HEK293T (cell line): ENCODE results near the gene RNF103.

Experiments
- CTCF ChIA-PET: fragments of 350-600 bp; formaldehyde crosslinking; extraction: SDS; loops from one replicate; lab custom pipeline; 2021; ENCODE audit warnings: antibody characterized with exemption, inconsistent platforms; lab: Yijun Ruan, JAX
- POLR2A ChIA-PET: fragments of 350-600 bp; formaldehyde crosslinking; extraction: SDS; loops from one replicate; lab custom pipeline; 2020; ENCODE audit warnings: antibody characterized with exemption, inconsistent platforms; lab: Yijun Ruan, JAX
- DNase-seq: peaks from one replicate; pipeline ENCODE4 v3.0.0; 2012; ENCODE audit warnings: mixed read lengths; ENCODE audit errors: extremely low spot score
- ARNT ChIP-seq: fragments of 450-650 bp; IDR thresholded peaks from 2 replicates; pipeline ENCODE4 v1.6.1; 2017; ENCODE audit warnings: mild to moderate bottlenecking
- BHLHE40 ChIP-seq: fragments of 450-650 bp; IDR thresholded peaks from 2 replicates; pipeline ENCODE4 v1.6.1; 2016; ENCODE audit warnings: mild to moderate bottlenecking, moderate library complexity, borderline replicate concordance
- CTBP1 ChIP-seq: fragments of 450-650 bp; IDR thresholded peaks from 2 replicates; pipeline ENCODE4 v1.6.1; 2016; ENCODE audit warnings: borderline replicate concordance
- ELF4 ChIP-seq: fragments of 450-650 bp; IDR thresholded peaks from 2 replicates; pipeline ENCODE4 v1.6.1; 2017; ENCODE audit warnings: antibody characterized with exemption
- FOXA1 ChIP-seq: fragments of 450-650 bp; IDR thresholded peaks from 2 replicates; pipeline ENCODE4 v1.6.1; 2016; ENCODE audit warnings: mild to moderate bottlenecking
- FOXK2 ChIP-seq: fragments of 450-650 bp; IDR thresholded peaks from 2 replicates; pipeline ENCODE4 v1.6.1; 2016; ENCODE audit warnings: mild to moderate bottlenecking
- FOXM1 ChIP-seq: fragments of 450-650 bp; IDR thresholded peaks from 2 replicates; pipeline ENCODE4 v1.6.1; 2017; ENCODE audit warnings: mild to moderate bottlenecking, borderline replicate concordance
- HDGF ChIP-seq: fragments of 450-650 bp; IDR thresholded peaks from 2 replicates; pipeline ENCODE4 v1.6.1; 2017; ENCODE audit warnings: antibody characterized with exemption, borderline replicate concordance
- L3MBTL2 ChIP-seq: fragments of 450-650 bp; conservative IDR thresholded peaks from 2 replicates; pipeline ENCODE4 v1.6.1; 2016; ENCODE audit warnings: mild to moderate bottlenecking
- LEF1 ChIP-seq: fragments of 450-650 bp; IDR thresholded peaks from 2 replicates; pipeline ENCODE4 v1.6.1; 2017; ENCODE audit warnings: mild to moderate bottlenecking, borderline replicate concordance
- NFRKB ChIP-seq: fragments of 450-650 bp; IDR thresholded peaks from 2 replicates; pipeline ENCODE4 v1.6.1; 2016; ENCODE audit warnings: mild to moderate bottlenecking, moderate library complexity
- PKNOX1 ChIP-seq: fragments of 450-650 bp; IDR thresholded peaks from 2 replicates; pipeline ENCODE4 v1.6.1; 2016
- SP1 ChIP-seq: fragments of 450-650 bp; IDR thresholded peaks from 2 replicates; pipeline ENCODE4 v1.6.1; 2017
- SUZ12 ChIP-seq: fragments of 450-650 bp; IDR thresholded peaks from 2 replicates; pipeline ENCODE4 v1.6.1; 2016; ENCODE audit warnings: mild to moderate bottlenecking
- TARDBP ChIP-seq: fragments of 450-650 bp; IDR thresholded peaks from 2 replicates; pipeline ENCODE4 v1.6.1; 2016
- ZNF384 ChIP-seq: fragments of 450-650 bp; IDR thresholded peaks from 2 replicates; pipeline ENCODE4 v1.6.1; 2016

RNF103 gene

DNA sequence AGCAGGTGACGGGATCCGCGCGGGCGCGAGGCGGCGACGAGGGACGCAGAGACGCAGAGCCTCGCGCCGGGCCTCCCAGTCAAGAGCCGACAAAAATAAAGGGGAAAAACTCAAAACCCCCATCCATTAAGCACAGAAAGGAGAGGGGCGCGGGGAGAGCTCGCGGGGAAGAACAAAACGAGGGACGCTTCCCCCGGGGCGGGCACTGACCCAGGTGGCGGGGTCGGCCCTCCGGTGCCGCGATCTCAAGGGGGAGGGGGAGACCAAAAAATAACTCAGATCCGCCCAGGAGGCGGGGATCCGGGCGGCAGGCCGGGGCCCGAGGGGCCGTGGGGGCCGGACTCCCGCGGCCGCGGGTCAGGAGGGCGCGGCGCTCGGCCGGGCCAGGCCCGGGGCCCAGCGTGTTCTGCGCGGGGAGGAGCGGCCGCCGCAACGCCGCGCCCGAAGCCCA lies 597 bp downstream of the RNF103 start:
- peak; percentile 33 for DNase-seq
- POLR2A ChIA-PET = interaction anchor here (0.9 kb wide), 1 partner anchor 61 kb away, joined by 3 read pairs; no protein-coding TSS in a partner anchor
- CTCF ChIA-PET = no interaction called here
- TF ChIP-seq FOXA1 (no peak), FOXM1 (no peak)

DNA sequence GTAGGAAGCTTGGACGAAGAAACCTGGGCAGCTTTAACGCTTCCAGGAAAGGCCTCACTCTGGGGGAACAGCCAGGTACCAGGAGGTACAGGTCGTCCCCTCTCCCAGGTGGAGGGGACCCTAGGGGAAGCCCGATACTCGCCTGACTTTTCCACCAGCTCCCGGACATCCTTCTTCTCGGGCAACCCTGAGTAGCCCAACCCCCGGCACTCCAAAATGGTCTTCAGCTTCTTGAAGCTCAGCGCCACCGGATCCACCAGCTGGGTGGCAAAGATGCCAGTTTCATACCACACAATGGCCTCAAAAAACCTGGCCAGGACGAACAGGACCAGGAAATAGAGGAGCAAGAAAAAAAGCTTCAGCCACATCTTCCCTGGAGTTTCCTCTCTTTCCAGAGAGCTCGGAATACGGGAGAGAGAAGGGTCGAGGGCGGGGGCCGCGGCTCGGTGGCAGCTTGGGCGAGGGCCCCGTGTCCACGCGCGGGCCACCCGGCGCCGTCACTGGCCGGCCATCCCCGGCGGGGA lies 1.1 kb downstream of the RNF103 start:
- peak; percentile 12 for DNase-seq
- ChIA-PET POLR2A (interaction anchor here (0.7 to 0.9 kb wide), 2 partner anchors 9 to 60 kb away, joined by 3 read pairs; no protein-coding TSS in a partner anchor), CTCF (no interaction called here)
- TF ChIP-seq ZNF384 = no peak
- no peak for TF ChIP-seq L3MBTL2
- TF ChIP-seq FOXK2 = no peak

DNA sequence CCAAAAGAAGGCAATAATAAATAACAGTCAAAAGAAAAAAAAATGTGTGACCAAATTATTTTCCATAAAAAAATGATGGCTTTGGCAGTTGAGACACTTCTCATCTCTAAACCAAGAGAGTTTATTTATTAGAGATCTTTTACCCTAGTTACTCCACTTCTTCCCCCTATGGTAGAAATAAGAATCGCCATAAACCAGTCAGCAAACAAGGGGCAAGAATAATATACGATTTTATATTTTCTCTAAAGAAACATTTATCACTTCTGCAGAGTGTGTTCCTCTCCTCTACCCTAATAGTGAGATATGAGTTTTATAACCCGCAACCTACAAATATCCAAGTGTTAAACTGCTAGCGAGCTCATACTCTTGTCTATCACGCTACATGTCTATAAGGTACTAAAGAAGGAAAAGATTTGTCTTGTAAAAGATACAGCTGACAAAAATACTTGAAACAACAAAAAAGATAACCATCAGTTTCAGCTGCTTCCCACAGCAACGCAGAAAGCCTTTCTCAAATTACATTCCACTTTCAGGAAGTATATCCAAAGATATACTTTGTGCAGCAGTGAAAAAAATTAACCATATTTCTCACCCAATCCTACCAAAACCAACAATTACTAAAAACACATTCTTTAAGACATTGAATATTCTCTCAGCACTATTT lies 2.3 kb downstream of the RNF103 start:
- no peak for DNase-seq
- TF ChIP-seq BHLHE40 (no peak), PKNOX1 (peak; percentile 70)
- CTCF ChIA-PET = no interaction called here
- POLR2A ChIA-PET = no interaction called here

- no peak for DNase-seq
- TF ChIP-seq FOXK2 (no peak), L3MBTL2 (no peak), ARNT (no peak), NFRKB (no peak), ZNF384 (no peak), TARDBP (no peak), PKNOX1 (no peak), HDGF (no peak), BHLHE40 (no peak), CTBP1 (no peak), SUZ12 (no peak)
- CTCF ChIA-PET = no interaction called here
- POLR2A ChIA-PET = no interaction called here
Measured at GRCh38 chr2:86617738-86618137, 5.9 kb downstream of the RNF103 start.

- TF ChIP-seq ZNF384 (no peak), L3MBTL2 (no peak), FOXK2 (no peak)
- ChIA-PET POLR2A (no interaction called here), CTCF (interaction anchor here (0.7 kb wide), 1 partner anchor 1599 kb away, joined by 4 read pairs; no protein-coding TSS in a partner anchor)
- DNase-seq = no peak
Measured at GRCh38 chr2:86617153-86617552, 6.5 kb downstream of the RNF103 start.

- POLR2A ChIA-PET = interaction anchor here (0.6 kb wide), 1 partner anchor 784 kb away, joined by 3 read pairs; no protein-coding TSS in a partner anchor
- DNase-seq = no peak
- TF ChIP-seq BHLHE40 (no peak), NFRKB (no peak)
- CTCF ChIA-PET = interaction anchor here (0.7 kb wide), 1 partner anchor 1599 kb away, joined by 4 read pairs; no protein-coding TSS in a partner anchor
Measured at GRCh38 chr2:86616502-86616901, 7.2 kb downstream of the RNF103 start.

- ChIA-PET POLR2A (no interaction called here), CTCF (no interaction called here)
- no peak for TF ChIP-seq FOXM1
- no peak for TF ChIP-seq TARDBP
- TF ChIP-seq FOXA1 = no peak
- TF ChIP-seq CTBP1 = no peak
- no peak for TF ChIP-seq L3MBTL2
- no peak for TF ChIP-seq HDGF
- no peak for TF ChIP-seq ZNF384
- no peak for TF ChIP-seq NFRKB
- no peak for TF ChIP-seq SP1
- no peak for TF ChIP-seq ELF4
- TF ChIP-seq FOXK2 = no peak
- no peak for DNase-seq
Measured at GRCh38 chr2:86615596-86615995, 8.1 kb downstream of the RNF103 start.

DNA sequence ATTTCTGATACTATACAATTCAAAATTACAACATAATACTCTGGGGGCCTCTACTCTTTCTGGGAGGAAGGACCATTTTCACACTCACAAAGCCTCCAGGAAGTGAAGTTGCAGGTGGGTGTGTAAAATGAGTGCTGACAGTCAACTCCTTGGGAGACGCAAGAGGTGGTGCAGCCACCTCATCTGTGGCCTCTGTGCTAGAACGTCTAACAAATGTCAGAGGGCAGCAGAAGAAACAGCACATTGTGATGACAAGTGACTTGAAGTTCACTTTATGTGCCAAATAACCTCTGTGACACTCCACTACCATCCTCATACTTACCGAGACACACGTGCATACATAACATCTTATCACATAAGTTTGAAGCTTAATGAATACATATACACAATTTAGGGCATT lies 10.2 kb downstream of the RNF103 start:
- no peak for TF ChIP-seq FOXA1
- no peak for TF ChIP-seq CTBP1
- TF ChIP-seq SUZ12 = no peak
- TF ChIP-seq HDGF = no peak
- TF ChIP-seq BHLHE40 = no peak
- TF ChIP-seq ZNF384 = no peak
- TF ChIP-seq ARNT = no peak
- no peak for TF ChIP-seq SP1
- TF ChIP-seq L3MBTL2 = no peak
- TF ChIP-seq PKNOX1 = no peak
- TF ChIP-seq TARDBP = no peak
- no peak for TF ChIP-seq NFRKB
- no peak for TF ChIP-seq FOXM1
- TF ChIP-seq LEF1 = no peak
- no peak for TF ChIP-seq ELF4
- POLR2A ChIA-PET = no interaction called here
- DNase-seq = no peak
- CTCF ChIA-PET = no interaction called here
